SK-N-SH (cell line): ENCODE measurements around the gene CDHR3.
A peak's percentile ranks its signal among the peaks of the same experiment; 100 is the strongest.

ENCODE experiments used
- CTCF ChIP-seq: fragments of 200-600 bp; sonication (generic); IDR thresholded peaks from 2 replicates; pipeline ENCODE4 v1.6.1; 2017; ENCODE audit warnings: antibody characterized with exemption, mild to moderate bottlenecking, moderate library complexity
- EP300 ChIP-seq, 2 experiments: IDR thresholded peaks; 2 replicates each; pipeline versions ENCODE4 v1.4.0 to v1.6.1; 2012; ENCODE audit warnings: borderline replicate concordance in 1 of 2, low read depth in 1 of 2, low read length in 1 of 2
- JUND ChIP-seq: IDR thresholded peaks from 2 replicates; pipeline ENCODE4 v1.4.0; 2012
- MXI1 ChIP-seq: IDR thresholded peaks from 2 replicates; pipeline ENCODE4 v1.6.1; 2012; ENCODE audit warnings: mild to moderate bottlenecking, low read depth, low read length, improper control_type of control experiment
- NRF1 ChIP-seq: IDR thresholded peaks from 2 replicates; pipeline ENCODE4 v1.6.1; 2012; ENCODE audit warnings: low read depth, mild to moderate bottlenecking, low read length
- PBX3 ChIP-seq: IDR thresholded peaks from 2 replicates; pipeline ENCODE4; 2012
- RCOR1 ChIP-seq: fragments of 150-350 bp; IDR thresholded peaks from 2 replicates; pipeline ENCODE4 v1.6.1; 2017; ENCODE audit warnings: antibody characterized with exemption, low read length
- RFX5 ChIP-seq: IDR thresholded peaks from 2 replicates; pipeline ENCODE4 v1.6.1; 2012; ENCODE audit warnings: mild to moderate bottlenecking, improper control_type of control experiment, low read length
- SIN3A ChIP-seq: IDR thresholded peaks from 2 replicates; pipeline ENCODE4 v1.6.1; 2012; ENCODE audit warnings: low read depth, mild to moderate bottlenecking, low read length, moderate library complexity, borderline replicate concordance
- TAF1 ChIP-seq: IDR thresholded peaks from 2 replicates; pipeline ENCODE4 v1.6.1; 2012; ENCODE audit warnings: low read depth, mild to moderate bottlenecking, low read length, moderate library complexity, borderline replicate concordance
- TF ChIP-seq, protein P1 (sequence below): IDR thresholded peaks from 2 replicates; pipeline ENCODE4 v1.4.0; 2012; ENCODE audit warnings: low read depth
- TF ChIP-seq, protein P2 (sequence below): fragments of 150-350 bp; IDR thresholded peaks from 2 replicates; pipeline ENCODE4 v1.6.1; 2016; ENCODE audit warnings: mild to moderate bottlenecking, low read depth, low read length

DNA sequence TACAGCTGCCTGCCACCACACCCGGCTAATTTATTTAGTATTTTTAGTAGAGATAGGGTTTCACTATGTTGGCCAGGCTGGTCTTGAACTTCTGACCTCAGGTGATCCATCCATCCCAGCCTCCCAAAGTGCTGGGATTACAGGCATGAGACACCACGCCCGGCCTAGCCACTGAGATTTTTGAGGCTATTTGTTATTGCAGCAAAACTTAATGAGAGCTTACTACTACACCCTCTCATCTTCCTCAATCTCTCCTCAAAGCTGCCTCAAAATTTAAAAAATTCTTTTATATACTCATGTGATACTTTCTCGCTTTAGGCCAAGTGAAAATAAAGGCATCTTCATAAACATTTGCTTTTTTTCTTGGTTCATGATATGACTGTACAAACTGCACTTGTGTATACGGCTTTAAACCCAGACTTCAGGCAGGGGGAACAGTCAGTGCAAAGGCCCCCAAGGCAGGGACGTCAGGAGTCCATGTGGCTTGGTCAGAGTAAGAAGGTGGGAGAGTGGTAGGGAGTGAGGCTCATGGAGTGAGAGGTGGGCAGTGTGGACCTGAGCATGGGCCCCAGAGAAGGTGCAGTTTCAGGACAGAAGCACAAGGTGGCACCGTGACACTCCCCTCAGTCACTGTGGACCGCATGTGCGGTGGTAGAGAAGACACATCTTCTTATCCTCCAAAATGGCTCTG is 93.6 kb downstream of the CDHR3 start:
- TF ChIP-seq EP300 (IDR thresholded peaks at IDR 0.05; ENCODE audit: borderline replicate concordance in 1 of 2, low read depth in 1 of 2, low read length in 1 of 2) (0 out of 4 replicates have a peak, but pooled peaks of 1 of the 2 experiments have one; percentile 26), NRF1 (no peak; the same call in none of the 2 replicates), MXI1 (peak; percentile 69), JUND (no peak), CTCF (peak; percentile 95), TAF1 (no peak), RFX5 (no peak), RCOR1 (no peak; the same call in 1 of the 2 replicates), SIN3A (0 out of 2 replicates have a peak, but pooled peaks have one; percentile 12), PBX3 (no peak)
- TF ChIP-seq, protein P1, sequence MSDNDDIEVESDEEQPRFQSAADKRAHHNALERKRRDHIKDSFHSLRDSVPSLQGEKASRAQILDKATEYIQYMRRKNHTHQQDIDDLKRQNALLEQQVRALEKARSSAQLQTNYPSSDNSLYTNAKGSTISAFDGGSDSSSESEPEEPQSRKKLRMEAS, result peak; percentile 60; the same call in 1 of the 2 replicates
- TF ChIP-seq, protein P2, sequence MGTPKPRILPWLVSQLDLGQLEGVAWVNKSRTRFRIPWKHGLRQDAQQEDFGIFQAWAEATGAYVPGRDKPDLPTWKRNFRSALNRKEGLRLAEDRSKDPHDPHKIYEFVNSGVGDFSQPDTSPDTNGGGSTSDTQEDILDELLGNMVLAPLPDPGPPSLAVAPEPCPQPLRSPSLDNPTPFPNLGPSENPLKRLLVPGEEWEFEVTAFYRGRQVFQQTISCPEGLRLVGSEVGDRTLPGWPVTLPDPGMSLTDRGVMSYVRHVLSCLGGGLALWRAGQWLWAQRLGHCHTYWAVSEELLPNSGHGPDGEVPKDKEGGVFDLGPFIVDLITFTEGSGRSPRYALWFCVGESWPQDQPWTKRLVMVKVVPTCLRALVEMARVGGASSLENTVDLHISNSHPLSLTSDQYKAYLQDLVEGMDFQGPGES, result no peak
